Body of pancreas (tissue), 4 donors: ENCODE measurements around the gene ERG. TPM values are rescaled to one million over a fixed set of nuclear protein-coding genes. Genes with fewer than 3 reads are reported as not detected.
A peak's percentile ranks its signal among the peaks of the same experiment; 100 is the strongest.

ENCODE experiments used
- ATAC-seq: fragments of 150-250 bp; one replicate; pipeline ENCODE4 v1.9.1; 2016
- DNase-seq, 4 donors: peaks; one replicate each; pipeline ENCODE4 v3.0.0-alpha.2; 2019
- H3K27ac ChIP-seq, 4 donors: fragments of 200-600 bp; sonication (generic); 1 replicate in 3 of 4; 2 replicates in 1 of 4; pipeline versions ENCODE4 v1.5.1 to v1.6.1; 2016 to 2019; ENCODE audit warnings: mild to moderate bottlenecking in 1 of 4, mixed read lengths in 1 of 4, moderate library complexity in 1 of 4
- H3K27me3 ChIP-seq, 2 donors: fragments of 200-600 bp; sonication (generic); one replicate each; pipeline ENCODE4 v1.6.0; 2016; ENCODE audit warnings: mild to moderate bottlenecking in 1 of 2
- H3K36me3 ChIP-seq, 2 donors: fragments of 200-600 bp; sonication (generic); replicated peaks in 1 of 2; 2 replicates each; pipeline ENCODE4 v1.5.1; 2016; ENCODE audit warnings: low read depth in 2 of 2; ENCODE audit not compliant: insufficient read depth in 1 of 2
- H3K4me1 ChIP-seq: fragments of 200-600 bp; sonication (generic); one replicate; pipeline ENCODE4 v1.6.0; 2016
- H3K4me3 ChIP-seq, 2 donors: fragments of 200-600 bp; sonication (generic); 1 replicate in 1 of 2; 2 replicates in 1 of 2; pipeline ENCODE4 v1.5.1; 2016 to 2019
- H3K9me3 ChIP-seq, 3 donors: fragments of 200-600 bp; sonication (generic); 1 replicate in 2 of 3; 2 replicates in 1 of 3; pipeline ENCODE4 v1.5.1; 2016
- POLR2A ChIP-seq, 3 donors: fragments of 450-650 bp; IDR thresholded peaks; one replicate each; pipeline ENCODE4 v1.6.1; 2016; ENCODE audit warnings: antibody characterized with exemption in 3 of 3, mild to moderate bottlenecking in 2 of 3
- WGBS, 2 donors: methylation state at CpG; one replicate each; pipeline ENCODE4 v1.1.5; 2017; 5-methylcytosine and 5-hydroxymethylcytosine counted together
- intact Hi-C: fragments of 100-400 bp; cut with DNase I; formaldehyde crosslinking; loops from one replicate; pipeline ENCODE4 v1.15.1; 2023
- total RNA-seq, 2 donors: library from RNA; depleted of rRNA; stranded (reverse); fragments of >200 nt; gene quantifications; one replicate each; pipeline ENCODE4 v1.1.0, GENCODE V29; 2016
- TF ChIP-seq, protein P1 (sequence below), 7 experiments: fragments of 450-650 bp in 4 of 7; fragments of 200-600 bp in 3 of 7; sonication (generic) in 3 of 7; IDR thresholded peaks; one replicate each; pipeline ENCODE4 v1.5.1; 2016 to 2019; ENCODE audit warnings: antibody characterized with exemption in 7 of 7

The ERG gene
- total RNA-seq, 2 donors from 2014 or later = 4.2 to 7.3 TPM

DNA sequence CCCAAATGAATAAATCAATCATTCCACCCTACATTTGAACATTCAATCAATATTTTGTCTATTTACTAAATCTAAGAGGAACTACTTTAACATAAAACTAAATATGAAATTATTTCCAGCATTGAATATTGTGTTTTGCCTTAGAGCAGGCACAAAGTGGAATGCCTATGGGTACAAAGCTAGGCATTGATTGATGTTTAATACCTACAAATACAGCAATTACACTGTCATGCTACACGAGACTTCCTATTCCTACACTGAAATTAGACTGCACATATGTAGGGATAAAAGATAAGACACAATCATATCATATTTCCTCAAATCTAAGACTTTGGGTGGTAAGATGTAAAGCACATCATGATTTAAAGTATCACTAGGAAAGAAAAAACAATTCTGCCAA, 12.9 kb upstream of the ERG start:
- no peak for DNase-seq
- WGBS, 2 donors = 48 to 62% methylated on average over 1 of the region's 1 CpG
- no peaks in the 10 kb centered on the region for H3K27me3 ChIP-seq
- H3K36me3 ChIP-seq = no peaks in the 10 kb centered on the region
- H3K4me3 ChIP-seq = no peak overlapping the region
- H3K27ac ChIP-seq = no peak overlapping the region
- intact Hi-C loops = no loop called here
- no peaks in the 10 kb centered on the region for H3K4me1 ChIP-seq
- TF ChIP-seq, protein P1, sequence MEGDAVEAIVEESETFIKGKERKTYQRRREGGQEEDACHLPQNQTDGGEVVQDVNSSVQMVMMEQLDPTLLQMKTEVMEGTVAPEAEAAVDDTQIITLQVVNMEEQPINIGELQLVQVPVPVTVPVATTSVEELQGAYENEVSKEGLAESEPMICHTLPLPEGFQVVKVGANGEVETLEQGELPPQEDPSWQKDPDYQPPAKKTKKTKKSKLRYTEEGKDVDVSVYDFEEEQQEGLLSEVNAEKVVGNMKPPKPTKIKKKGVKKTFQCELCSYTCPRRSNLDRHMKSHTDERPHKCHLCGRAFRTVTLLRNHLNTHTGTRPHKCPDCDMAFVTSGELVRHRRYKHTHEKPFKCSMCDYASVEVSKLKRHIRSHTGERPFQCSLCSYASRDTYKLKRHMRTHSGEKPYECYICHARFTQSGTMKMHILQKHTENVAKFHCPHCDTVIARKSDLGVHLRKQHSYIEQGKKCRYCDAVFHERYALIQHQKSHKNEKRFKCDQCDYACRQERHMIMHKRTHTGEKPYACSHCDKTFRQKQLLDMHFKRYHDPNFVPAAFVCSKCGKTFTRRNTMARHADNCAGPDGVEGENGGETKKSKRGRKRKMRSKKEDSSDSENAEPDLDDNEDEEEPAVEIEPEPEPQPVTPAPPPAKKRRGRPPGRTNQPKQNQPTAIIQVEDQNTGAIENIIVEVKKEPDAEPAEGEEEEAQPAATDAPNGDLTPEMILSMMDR (IDR thresholded peaks at IDR 0.05) = no peak
- TF ChIP-seq POLR2A (IDR thresholded peaks at IDR 0.05) = no peak
- H3K9me3 ChIP-seq = no peaks in the 10 kb centered on the region
- ATAC-seq = no peak

DNA sequence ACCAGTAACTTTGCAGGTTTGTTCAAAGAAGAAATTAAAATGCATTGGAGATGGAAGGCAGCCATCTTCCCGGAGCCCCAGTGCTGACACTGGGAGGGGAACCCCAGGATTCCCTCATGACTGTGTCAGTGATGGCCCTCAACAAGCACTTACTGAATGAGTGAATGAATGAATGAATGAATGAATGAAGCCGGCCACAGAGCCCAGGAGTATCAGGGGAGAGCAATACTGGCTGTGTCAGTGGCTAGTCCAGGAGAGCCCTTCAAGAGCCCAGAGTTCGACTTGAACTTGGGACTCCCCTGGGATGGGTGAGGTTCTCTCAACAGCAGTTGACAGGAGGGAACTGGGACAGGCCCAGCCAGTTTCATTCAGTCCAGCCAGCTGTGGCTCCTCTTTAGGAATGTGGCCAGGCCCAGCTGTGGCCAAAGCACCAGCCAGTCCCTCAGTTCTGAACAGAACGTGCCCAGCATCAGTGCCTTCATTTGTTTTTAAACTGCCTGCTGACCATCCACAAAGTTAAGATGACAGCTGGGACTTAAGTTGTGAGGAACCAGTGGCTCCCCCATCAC, 9.2 kb upstream of the ERG start:
- Histone ChIP-seq H3K36me3 (no peaks in the 10 kb centered on the region), H3K9me3 (no peaks in the 10 kb centered on the region), H3K4me3 (no peak overlapping the region), H3K27ac (no peak overlapping the region), H3K4me1 (no peaks in the 10 kb centered on the region), H3K27me3 (no peaks in the 10 kb centered on the region)
- ATAC-seq = no peak
- intact Hi-C loops = no loop called here
- WGBS, 2 donors = 44 to 55% methylated on average over 4 of the region's 4 CpGs
- no peak for DNase-seq
- TF ChIP-seq, protein P1 (IDR thresholded peaks at IDR 0.05) = no peak
- no peak for TF ChIP-seq POLR2A (IDR thresholded peaks at IDR 0.05)

DNA sequence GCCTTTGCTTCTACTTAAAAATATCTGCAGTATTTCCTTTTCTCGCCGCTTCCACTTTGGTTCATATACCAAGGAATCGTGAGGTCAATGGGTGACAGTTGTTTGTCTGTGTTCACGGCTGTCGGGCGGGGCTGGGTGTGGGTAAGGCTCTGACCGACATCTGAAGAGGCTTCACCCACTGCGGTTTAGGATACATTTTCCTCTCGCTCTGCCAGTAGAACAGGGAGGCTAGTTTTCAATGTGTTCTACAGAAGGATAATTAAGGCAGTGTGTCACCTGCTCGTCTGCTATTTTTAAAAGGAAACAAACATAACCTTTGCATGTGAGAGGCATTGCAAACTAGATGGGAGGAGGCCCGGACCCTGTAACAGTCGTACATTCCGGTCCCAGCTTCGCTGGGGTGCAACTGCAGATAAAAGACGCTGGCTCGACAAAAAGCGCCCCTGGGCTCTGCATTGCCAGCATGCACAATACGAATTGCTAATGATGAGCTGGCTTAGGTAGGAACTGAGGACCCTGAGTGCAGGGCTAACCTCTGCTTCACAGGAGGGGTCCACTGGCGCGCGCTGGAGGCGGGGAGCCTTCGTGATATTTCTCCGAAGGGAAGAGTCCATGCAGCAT, 8.5 kb upstream of the ERG start:
- WGBS, 2 donors = 30 to 60% methylated on average over 20 to 24 of the region's 24 CpGs
- no peaks in the 10 kb centered on the region for H3K4me1 ChIP-seq
- intact Hi-C loops = no loop called here
- ATAC-seq (no peak), DNase-seq (no peak)
- no peak overlapping the region for H3K27ac ChIP-seq
- no peaks in the 10 kb centered on the region for H3K27me3 ChIP-seq
- TF ChIP-seq, protein P1 (IDR thresholded peaks at IDR 0.05) = no peak
- H3K36me3 ChIP-seq = no peaks in the 10 kb centered on the region
- H3K4me3 ChIP-seq = no peak overlapping the region
- no peaks in the 10 kb centered on the region for H3K9me3 ChIP-seq

DNA sequence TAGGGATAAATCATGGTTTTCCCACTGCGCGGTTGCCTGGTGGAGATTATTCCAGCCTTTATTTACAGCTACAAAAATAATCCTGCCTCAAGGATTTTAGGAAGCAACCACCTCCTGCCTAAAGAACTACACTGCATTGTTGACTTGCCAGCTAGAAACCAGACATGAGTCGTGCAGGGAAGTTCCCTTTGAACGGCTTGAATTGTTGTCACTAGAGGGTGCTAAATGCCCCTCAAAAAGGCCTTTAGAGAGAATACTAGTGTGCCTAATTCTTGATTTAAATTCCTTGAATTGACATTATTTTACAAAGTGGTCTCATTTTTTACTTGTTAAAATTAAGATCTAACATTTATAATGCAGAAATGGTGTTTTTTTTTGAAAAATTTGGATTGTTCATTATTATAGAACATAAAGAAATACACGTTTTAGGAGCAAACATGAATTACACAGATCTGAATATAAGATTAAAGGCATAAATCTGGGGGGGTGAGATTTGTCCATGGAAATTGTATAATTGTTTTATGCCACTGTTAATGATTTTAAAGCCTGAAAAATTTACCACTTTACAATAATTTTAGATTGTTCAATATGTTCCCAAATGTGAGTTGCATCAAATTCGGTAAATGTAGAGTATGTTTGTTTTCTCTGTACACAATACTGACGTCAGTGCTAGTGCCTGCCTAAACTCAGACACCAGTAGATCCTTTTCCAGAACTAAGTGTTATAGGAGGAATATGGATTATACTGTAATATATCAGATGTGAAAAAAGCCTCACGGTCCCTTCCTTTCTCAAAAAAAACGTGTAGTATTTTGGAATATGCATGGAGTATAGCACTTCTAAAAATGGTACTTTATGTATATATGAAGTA, 7.6 kb upstream of the ERG start:
- TF ChIP-seq, protein P1 (IDR thresholded peaks at IDR 0.05) = peak; percentile 19 to 60 (median 47)
- no peak for TF ChIP-seq POLR2A (IDR thresholded peaks at IDR 0.05)
- Histone ChIP-seq H3K4me1 (no peaks in the 10 kb centered on the region), H3K36me3 (no peaks in the 10 kb centered on the region), H3K27me3 (no peaks in the 10 kb centered on the region), H3K4me3 (no peak overlapping the region), H3K27ac (no peak overlapping the region), H3K9me3 (no peaks in the 10 kb centered on the region)
- DNase-seq = peak; percentile 17 to 51 (median 20)
- intact Hi-C loops = no loop called here
- peak; percentile 64 for ATAC-seq
- 23 to 24% methylated on average over 9 of the region's 9 CpGs for WGBS, 2 donors
